Measurements from ENCODE around the gene LRRC7. TPM values are rescaled to one million over a fixed set of nuclear protein-coding genes. Genes with fewer than 3 reads are reported as not detected.

LRRC7 gene
- total and polyA plus RNA-seq, 12 donors = under 0.01 to 3.4 (median 0.32) TPM; not detected in 3

GRCh38 chr1:70092526-70092925, 524.8 kb downstream of the LRRC7 start:
- DNase-seq = no peak
- H3K36me3 ChIP-seq (replicated peaks in 1 of 2) = no peaks in the 10 kb centered on the region
- WGBS, 4 donors = 70 to 78% (median 73%) methylated on average over 3 of the region's 3 CpGs
- no peaks in the 10 kb centered on the region for H3K9me3 ChIP-seq (replicated peaks in 1 of 3)
- H3K4me1 ChIP-seq (replicated peaks in 1 of 2) = no peaks in the 10 kb centered on the region
- H3K27ac ChIP-seq = no peak overlapping the region
- TF ChIP-seq POLR2A (IDR thresholded peaks at IDR 0.05) (no peak), CTCF (IDR thresholded peaks at IDR 0.05) (no peak)
- intact Hi-C loops (cut with DNase I) = no loop called here
- no peak overlapping the region for H3K4me3 ChIP-seq
- no peaks in the 10 kb centered on the region for H3K27me3 ChIP-seq

- TF ChIP-seq POLR2A (IDR thresholded peaks at IDR 0.05) (no peak), CTCF (IDR thresholded peaks at IDR 0.05) (no peak)
- H3K9me3 ChIP-seq (replicated peaks in 1 of 3) = no peaks in the 10 kb centered on the region
- no peak overlapping the region for H3K27ac ChIP-seq
- intact Hi-C loops (cut with DNase I) = no loop called here
- H3K4me3 ChIP-seq = no peak overlapping the region
- no peaks in the 10 kb centered on the region for H3K36me3 ChIP-seq (replicated peaks in 1 of 2)
- H3K27me3 ChIP-seq = no peaks in the 10 kb centered on the region
- no peaks in the 10 kb centered on the region for H3K4me1 ChIP-seq (replicated peaks in 1 of 2)
- DNase-seq = no peak
Measured at GRCh38 chr1:70093250-70093975, 525.7 kb downstream of the LRRC7 start.

GRCh38 chr1:70101231-70101630, 533.5 kb downstream of the LRRC7 start:
- Histone ChIP-seq H3K4me3 (no peak overlapping the region), H3K36me3 (replicated peaks in 1 of 2) (no peaks in the 10 kb centered on the region), H3K9me3 (replicated peaks in 1 of 3) (no peaks in the 10 kb centered on the region), H3K27me3 (no peaks in the 10 kb centered on the region), H3K4me1 (replicated peaks in 1 of 2) (no peaks in the 10 kb centered on the region), H3K27ac (no peak overlapping the region)
- WGBS, 4 donors = 65 to 83% (median 73%) methylated on average over 2 of the region's 2 CpGs
- intact Hi-C loops (cut with DNase I) = no loop called here
- TF ChIP-seq CTCF (IDR thresholded peaks at IDR 0.05) (no peak), POLR2A (IDR thresholded peaks at IDR 0.05) (no peak)
- DNase-seq = no peak

GRCh38 chr1:70101774-70102173, 534.1 kb downstream of the LRRC7 start:
- H3K27ac ChIP-seq = no peak overlapping the region
- no peaks in the 10 kb centered on the region for H3K36me3 ChIP-seq (replicated peaks in 1 of 2)
- H3K27me3 ChIP-seq = no peaks in the 10 kb centered on the region
- intact Hi-C loops (cut with DNase I) = no loop called here
- TF ChIP-seq POLR2A (IDR thresholded peaks at IDR 0.05) = no peak
- TF ChIP-seq CTCF (IDR thresholded peaks at IDR 0.05) = no peak
- 31 to 76% (median 72%) methylated on average over 1 of the region's 1 CpG for WGBS, 4 donors
- no peaks in the 10 kb centered on the region for H3K4me1 ChIP-seq (replicated peaks in 1 of 2)
- no peak for DNase-seq
- no peaks in the 10 kb centered on the region for H3K9me3 ChIP-seq (replicated peaks in 1 of 3)
- no peak overlapping the region for H3K4me3 ChIP-seq
